Measurements from ENCODE around the gene TAGLN2.

DNA sequence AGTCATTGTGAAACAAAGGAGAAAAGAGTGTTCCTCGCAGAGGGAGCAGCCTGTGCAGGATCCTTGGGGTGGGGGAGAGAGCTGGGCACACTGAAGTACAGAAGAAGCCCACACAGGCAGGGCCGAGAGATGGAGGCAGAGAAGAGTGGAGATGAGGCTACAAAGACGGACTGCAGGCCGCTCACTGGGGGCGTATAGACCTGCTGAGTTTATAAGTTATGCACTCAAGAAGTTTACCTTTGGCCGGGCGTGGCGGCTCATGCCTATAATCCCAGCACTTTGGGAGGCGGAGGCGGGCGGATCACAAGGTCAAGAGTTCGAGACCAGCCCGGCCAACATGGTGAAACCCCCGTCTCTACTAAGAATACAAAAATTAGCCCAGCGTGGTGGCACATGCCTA lies 36.3 kb upstream of the TAGLN2 start:
- TF ChIP-seq, protein P1, sequence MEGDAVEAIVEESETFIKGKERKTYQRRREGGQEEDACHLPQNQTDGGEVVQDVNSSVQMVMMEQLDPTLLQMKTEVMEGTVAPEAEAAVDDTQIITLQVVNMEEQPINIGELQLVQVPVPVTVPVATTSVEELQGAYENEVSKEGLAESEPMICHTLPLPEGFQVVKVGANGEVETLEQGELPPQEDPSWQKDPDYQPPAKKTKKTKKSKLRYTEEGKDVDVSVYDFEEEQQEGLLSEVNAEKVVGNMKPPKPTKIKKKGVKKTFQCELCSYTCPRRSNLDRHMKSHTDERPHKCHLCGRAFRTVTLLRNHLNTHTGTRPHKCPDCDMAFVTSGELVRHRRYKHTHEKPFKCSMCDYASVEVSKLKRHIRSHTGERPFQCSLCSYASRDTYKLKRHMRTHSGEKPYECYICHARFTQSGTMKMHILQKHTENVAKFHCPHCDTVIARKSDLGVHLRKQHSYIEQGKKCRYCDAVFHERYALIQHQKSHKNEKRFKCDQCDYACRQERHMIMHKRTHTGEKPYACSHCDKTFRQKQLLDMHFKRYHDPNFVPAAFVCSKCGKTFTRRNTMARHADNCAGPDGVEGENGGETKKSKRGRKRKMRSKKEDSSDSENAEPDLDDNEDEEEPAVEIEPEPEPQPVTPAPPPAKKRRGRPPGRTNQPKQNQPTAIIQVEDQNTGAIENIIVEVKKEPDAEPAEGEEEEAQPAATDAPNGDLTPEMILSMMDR (IDR thresholded peaks at IDR 0.05): no peak
- TF ChIP-seq POLR2A (IDR thresholded peaks at IDR 0.05): no peak
